T-helper 1 cell treated with Interleukin-12 subunit alpha and Interleukin-12 subunit beta and Interleukin-4 antibody, amounts not matched to agents 30 μg/mL and 1 μg/mL, for 36 hours (primary cell): Measurements from ENCODE around the gene CCDC180.
"Not testable (repeated sequence)": the region's sequence is repeated elsewhere in the genome, so short reads cannot be mapped to it uniquely, and the experiment has no call there.

ENCODE experiments used
- H3K27ac Mint-ChIP-seq: one replicate; pipeline ENCODE4 v1.8.0; 2021; ENCODE audit warnings: mild to moderate bottlenecking, mixed read lengths
- H3K27me3 Mint-ChIP-seq: one replicate; pipeline ENCODE4 v1.8.0; 2021; ENCODE audit warnings: low read depth, mixed read lengths
- H3K36me3 Mint-ChIP-seq: one replicate; pipeline ENCODE4 v1.8.0; 2021; ENCODE audit warnings: low read depth, mixed read lengths
- H3K4me1 Mint-ChIP-seq: one replicate; pipeline ENCODE4 v1.8.0; 2021; ENCODE audit warnings: low read depth, mixed read lengths
- H3K4me3 Mint-ChIP-seq: one replicate; pipeline ENCODE4 v1.8.0; 2021; ENCODE audit warnings: mild to moderate bottlenecking, moderate library complexity, mixed read lengths
- H3K9me3 Mint-ChIP-seq: one replicate; pipeline ENCODE4 v1.8.0; 2021; ENCODE audit warnings: mixed read lengths

The CCDC180 gene

DNA sequence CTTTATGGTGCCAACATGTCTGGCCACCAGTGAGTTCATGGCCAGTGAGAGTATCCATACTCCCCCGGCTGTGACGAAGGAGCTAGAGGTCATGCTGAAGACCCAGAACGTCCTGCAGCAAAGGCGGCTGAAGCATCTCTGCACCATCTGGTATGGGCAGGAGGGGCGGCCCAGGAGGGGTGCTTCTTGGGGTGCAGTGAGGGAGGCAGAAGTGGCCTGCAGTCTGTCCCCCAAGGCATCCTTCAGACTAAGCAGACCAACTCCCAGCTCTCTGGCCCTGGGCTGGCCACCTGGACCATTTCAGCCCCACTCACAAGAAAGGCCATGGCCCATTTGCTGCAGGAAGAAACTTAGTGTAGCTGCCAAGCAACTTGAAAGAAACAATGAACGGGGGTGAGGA, 11.0 kb downstream of the CCDC180 start:
- no peaks in the 10 kb centered on the region for H3K27me3 Mint-ChIP-seq
- no peaks in the 10 kb centered on the region for H3K9me3 Mint-ChIP-seq
- H3K4me3 Mint-ChIP-seq: no peak overlapping the region
- peaks cover 6% of the 10 kb centered on the region for H3K4me1 Mint-ChIP-seq
- H3K36me3 Mint-ChIP-seq: no peaks in the 10 kb centered on the region
- no peak overlapping the region for H3K27ac Mint-ChIP-seq

DNA sequence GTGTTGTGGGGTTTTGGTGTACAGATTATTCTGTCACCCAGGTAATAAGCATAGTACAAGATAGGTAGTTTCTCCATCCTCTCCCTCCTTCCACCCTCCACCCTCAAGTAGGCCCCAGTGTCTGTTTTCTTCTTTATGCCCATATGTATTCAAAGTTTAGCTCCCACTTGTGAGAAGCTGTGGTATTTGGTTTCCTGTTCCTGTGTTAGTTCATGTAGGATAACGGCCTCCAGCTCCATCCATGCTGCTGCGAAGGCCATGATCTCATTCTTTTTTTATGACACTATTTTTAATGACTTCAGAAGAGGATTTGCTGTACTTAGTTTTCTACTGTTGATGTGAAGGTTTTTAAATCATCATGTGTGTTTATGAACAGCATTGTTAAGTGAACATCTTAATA, 11.9 kb downstream of the CCDC180 start:
- no peak overlapping the region for H3K4me3 Mint-ChIP-seq
- H3K36me3 Mint-ChIP-seq: no peaks in the 10 kb centered on the region
- peaks cover 6% of the 10 kb centered on the region for H3K4me1 Mint-ChIP-seq
- H3K27me3 Mint-ChIP-seq: no peaks in the 10 kb centered on the region
- H3K27ac Mint-ChIP-seq: no peak overlapping the region
- no peaks in the 10 kb centered on the region for H3K9me3 Mint-ChIP-seq

DNA sequence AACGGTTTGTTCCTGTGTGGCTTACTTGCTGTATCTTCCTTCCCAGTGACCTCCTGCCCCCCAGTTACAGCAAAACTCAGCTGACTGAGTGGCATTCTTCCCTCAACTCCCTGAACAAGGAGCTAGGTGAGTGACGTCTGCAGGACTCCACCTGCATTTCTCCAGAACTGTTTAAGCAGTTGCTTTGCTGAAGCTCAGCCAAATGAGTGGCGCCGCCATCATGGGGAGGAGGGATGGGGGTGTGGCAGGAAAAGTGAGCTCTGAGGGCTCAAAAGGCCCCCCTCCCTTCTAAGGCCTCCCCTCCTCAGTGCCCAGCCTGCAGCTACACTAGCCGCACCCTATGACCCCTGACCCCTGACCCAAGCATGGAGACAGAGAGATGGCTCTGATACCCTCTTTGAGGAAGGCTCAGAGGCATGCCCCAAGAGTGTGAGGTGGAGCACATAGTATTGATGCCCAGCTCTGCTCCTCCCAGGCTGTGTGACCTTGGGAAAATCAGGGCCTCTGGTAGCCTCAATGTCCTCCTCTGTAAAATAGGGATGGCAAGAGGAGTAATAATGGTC, 12.7 kb downstream of the CCDC180 start:
- no peaks in the 10 kb centered on the region for H3K27me3 Mint-ChIP-seq
- H3K36me3 Mint-ChIP-seq: no peaks in the 10 kb centered on the region
- H3K9me3 Mint-ChIP-seq: no peaks in the 10 kb centered on the region
- H3K27ac Mint-ChIP-seq: no peak overlapping the region
- no peak overlapping the region for H3K4me3 Mint-ChIP-seq
- peaks cover 6% of the 10 kb centered on the region for H3K4me1 Mint-ChIP-seq

DNA sequence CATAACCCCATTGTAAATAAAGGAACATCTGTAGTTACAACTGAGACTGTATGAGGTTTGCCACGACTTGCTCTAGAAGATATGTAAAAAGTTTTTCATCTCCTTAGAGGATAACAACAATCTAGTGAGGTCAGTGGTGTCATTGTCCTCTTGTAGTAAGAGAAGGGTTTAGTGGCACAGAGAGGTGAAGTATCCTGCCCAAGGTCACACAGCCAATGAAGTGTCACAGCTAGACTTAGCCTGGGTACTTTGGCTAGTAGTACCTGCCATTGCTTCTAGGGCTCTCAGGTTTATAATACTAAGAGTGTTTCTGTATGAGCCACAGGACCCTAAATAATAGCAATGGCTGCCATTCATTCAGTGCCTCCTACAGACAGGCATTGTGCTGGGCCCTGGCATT, 13.8 kb downstream of the CCDC180 start:
- Mint-ChIP-seq H3K4me1 (peaks cover 6% of the 10 kb centered on the region), H3K27me3 (no peaks in the 10 kb centered on the region), H3K9me3 (no peaks in the 10 kb centered on the region), H3K27ac (no peak overlapping the region), H3K4me3 (no peak overlapping the region), H3K36me3 (no peaks in the 10 kb centered on the region)

DNA sequence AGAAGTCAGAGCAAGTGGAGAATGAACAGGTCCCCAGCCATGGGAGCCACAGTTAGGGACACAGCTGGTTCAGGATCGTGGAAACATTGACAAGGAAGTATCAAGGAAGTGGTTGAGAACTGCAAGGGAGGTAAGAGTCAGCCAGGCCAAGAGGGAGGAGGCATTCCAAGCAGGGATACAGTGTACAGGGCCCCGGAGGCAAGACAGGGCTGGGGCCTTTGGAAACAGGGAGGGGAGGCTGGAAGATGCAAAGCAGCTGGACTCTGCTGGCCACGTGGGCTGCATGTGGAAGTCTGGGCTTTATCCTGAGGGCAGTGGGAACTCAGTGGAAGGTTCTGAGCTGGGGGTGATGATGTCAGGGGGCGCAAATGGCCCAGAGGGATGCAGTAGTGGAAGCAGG, 14.2 kb downstream of the CCDC180 start:
- no peaks in the 10 kb centered on the region for H3K36me3 Mint-ChIP-seq
- H3K4me3 Mint-ChIP-seq: no peak overlapping the region

DNA sequence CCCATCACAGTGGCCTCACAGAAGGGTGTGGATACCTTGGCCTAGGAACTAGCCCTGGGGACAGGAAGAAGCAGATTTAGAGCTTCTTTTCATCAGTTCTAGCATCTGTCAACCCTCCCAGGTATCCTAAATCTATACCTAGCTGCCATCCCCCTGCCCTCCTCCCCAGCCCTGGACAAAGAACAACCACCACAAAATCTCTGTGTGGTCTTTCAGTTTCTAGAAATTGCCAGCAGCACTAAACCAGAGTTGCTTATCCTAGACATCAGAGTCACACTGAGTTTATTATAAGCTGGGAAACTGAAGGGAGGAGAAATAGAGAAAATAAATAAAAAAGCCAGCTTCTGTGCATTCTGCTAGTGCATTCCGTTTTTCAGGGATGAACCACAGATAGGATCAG, 14.6 kb downstream of the CCDC180 start:
- Mint-ChIP-seq H3K27me3 (no peaks in the 10 kb centered on the region), H3K27ac (no peak overlapping the region), H3K4me1 (peaks cover 6% of the 10 kb centered on the region), H3K9me3 (no peaks in the 10 kb centered on the region), H3K36me3 (no peaks in the 10 kb centered on the region), H3K4me3 (no peak overlapping the region)

More for the DNA sequence above, 14.2 kb downstream of the CCDC180 start:
- no peaks in the 10 kb centered on the region for H3K27me3 Mint-ChIP-seq
- H3K4me1 Mint-ChIP-seq: peaks cover 6% of the 10 kb centered on the region
- no peak overlapping the region for H3K27ac Mint-ChIP-seq
- H3K9me3 Mint-ChIP-seq: no peaks in the 10 kb centered on the region

DNA sequence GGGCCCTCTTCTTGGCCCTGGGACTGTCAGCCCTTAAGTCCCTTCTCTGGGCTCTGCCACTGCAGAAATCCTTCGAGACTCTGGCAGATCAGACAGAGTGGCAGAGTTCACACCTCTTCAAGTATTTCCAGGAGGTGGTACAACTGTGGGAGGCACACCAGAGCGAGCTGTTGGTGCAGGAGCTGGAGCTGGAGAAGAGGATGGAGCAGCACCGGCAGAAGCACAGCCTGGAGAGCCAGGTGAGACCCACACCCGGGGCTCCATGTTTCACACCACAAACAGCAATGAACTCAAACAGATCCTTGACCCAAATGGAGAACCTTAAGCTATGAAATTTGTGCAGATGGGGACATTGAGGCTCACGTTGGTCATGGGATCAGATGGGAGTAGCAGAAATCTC, 17.5 kb downstream of the CCDC180 start:
- H3K27ac Mint-ChIP-seq: no peak overlapping the region
- H3K4me3 Mint-ChIP-seq: no peak overlapping the region
- H3K9me3 Mint-ChIP-seq: no peaks in the 10 kb centered on the region
- no peaks in the 10 kb centered on the region for H3K27me3 Mint-ChIP-seq
- H3K36me3 Mint-ChIP-seq: no peaks in the 10 kb centered on the region
- peaks cover 1% of the 10 kb centered on the region for H3K4me1 Mint-ChIP-seq

DNA sequence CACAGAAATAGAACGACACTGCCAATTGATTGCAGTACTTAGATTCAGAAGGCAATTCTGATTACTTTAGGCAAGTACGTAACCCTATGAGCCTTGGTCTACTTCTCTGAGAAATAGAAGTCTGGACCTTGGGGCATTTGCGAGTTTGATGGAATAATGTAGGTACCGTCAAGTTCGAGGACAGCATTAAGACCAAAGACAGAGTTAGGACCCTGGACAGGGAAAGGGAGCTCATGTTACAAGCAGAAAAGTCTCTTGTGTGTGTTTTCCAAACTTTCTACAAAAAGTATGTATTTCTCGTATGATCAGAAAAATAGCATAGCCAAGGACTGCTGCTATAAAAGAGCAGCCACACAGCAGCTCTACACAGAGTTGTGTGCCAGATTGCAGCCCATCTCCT, 20.1 kb downstream of the CCDC180 start:
- Mint-ChIP-seq H3K27me3 (no peaks in the 10 kb centered on the region), H3K36me3 (no peaks in the 10 kb centered on the region), H3K4me3 (no peak overlapping the region), H3K4me1 (no peaks in the 10 kb centered on the region), H3K9me3 (peaks cover 3% of the 10 kb centered on the region), H3K27ac (no peak overlapping the region)

DNA sequence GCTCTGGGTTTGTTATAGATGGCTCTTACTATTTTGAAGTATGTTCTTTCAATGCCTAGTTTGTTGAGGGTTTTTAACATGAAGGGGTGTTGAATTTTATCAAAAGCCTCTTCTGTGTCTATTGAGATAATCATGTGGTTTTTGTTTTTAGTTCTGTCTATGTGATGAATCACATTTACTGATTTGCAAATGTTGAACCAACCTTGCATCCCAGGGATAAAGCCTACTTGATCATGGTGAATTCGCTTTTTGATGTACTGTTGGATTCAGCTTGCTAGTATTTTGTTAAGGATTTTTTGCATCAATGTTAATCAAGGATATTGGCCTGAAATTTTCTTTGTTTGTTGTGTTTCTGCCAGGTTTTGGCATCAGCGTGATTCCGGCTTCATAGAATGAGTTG, 25.5 kb downstream of the CCDC180 start:
- no peaks in the 10 kb centered on the region for H3K36me3 Mint-ChIP-seq

DNA sequence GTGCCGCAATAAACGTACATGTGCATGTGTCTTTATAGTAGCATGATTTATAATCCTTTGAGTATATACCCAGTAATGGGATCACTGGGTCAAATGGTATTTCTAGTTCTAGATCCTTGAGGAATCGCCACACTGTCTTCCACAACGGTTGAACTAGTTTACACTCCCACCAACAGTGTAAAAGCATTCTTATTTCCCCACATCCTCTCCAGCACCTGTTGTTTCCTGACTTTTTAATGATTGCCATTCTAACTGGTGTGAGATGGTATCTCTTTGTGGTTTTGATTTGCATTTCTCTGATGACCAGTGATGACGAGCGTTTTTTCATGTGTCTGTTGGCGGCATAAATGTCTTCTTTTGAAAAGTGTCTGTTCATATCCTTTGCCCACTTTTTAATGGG, 28.2 kb downstream of the CCDC180 start:
- H3K27ac Mint-ChIP-seq, H3K4me3 Mint-ChIP-seq, H3K36me3 Mint-ChIP-seq, H3K27me3 Mint-ChIP-seq, H3K4me1 Mint-ChIP-seq: not testable (repeated sequence)
- peaks cover 16% of the 10 kb centered on the region for H3K9me3 Mint-ChIP-seq

More for the DNA sequence above, 25.5 kb downstream of the CCDC180 start:
- Mint-ChIP-seq H3K4me1 (no peaks in the 10 kb centered on the region), H3K4me3 (no peak overlapping the region), H3K27ac (no peak overlapping the region), H3K9me3 (peaks cover 12% of the 10 kb centered on the region), H3K27me3 (no peaks in the 10 kb centered on the region)

DNA sequence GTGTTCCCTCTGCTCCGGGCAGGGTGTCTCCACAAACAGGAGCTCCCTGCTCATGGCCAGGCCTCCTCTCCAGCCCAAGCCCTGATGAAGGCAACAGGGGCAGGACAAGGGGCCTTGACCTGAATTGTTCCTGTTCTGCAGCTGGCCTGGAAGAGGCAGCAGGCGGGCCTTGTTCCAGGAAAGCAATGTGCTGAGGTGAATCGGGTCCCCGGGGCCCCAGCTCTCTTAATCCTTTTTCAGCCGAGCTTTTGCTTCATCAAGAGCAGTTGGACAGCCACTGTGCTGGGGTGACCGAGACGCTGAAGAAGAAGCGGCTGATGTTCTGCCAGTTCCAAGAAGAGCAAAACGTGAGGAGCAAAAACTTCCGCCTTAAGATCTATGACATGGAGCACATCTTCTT, 41.4 kb downstream of the CCDC180 start:
- no peaks in the 10 kb centered on the region for H3K36me3 Mint-ChIP-seq
- H3K27me3 Mint-ChIP-seq: no peaks in the 10 kb centered on the region
- H3K9me3 Mint-ChIP-seq: no peaks in the 10 kb centered on the region
- H3K4me1 Mint-ChIP-seq: no peaks in the 10 kb centered on the region
- no peak overlapping the region for H3K27ac Mint-ChIP-seq
- H3K4me3 Mint-ChIP-seq: no peak overlapping the region

DNA sequence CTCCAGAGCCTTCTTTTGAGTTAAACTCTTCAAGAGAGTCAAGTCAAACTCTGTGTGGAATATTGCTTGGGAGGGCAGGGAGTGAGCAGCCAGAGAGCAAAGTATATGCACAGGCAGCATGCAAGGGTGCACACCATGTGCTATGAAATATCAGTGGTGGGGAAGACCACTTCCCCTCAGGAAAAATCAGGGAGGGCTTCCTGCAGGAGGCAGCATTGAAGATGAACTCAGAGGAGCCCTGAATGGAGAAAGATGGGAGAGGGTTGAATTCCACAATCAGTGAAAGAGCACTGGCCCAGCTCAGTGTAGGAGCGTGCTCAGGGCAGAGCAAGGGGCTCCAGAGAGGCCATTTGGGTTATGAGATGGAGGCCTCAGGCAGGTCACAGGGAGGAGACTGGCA, 41.9 kb downstream of the CCDC180 start:
- Mint-ChIP-seq H3K4me3 (no peak overlapping the region), H3K4me1 (no peaks in the 10 kb centered on the region), H3K9me3 (no peaks in the 10 kb centered on the region), H3K36me3 (no peaks in the 10 kb centered on the region), H3K27ac (no peak overlapping the region), H3K27me3 (no peaks in the 10 kb centered on the region)

DNA sequence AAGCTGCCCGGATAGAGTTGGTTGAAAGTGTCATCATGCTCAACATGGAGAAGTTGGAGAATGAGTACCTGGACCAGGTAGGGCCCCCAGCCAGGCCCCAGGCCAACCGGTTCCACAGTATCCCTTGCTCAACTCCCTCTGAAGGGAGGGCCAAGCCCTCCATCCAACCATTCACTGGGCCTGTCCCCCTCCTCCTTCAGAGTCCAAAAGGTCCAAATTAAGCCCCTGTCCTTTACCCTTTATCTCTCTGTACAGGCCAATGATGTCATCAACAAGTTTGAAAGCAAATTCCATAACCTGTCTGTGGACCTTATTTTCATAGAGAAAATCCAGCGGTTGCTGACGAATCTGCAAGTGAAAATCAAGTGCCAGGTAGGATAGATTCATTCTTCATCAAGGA, 47.2 kb downstream of the CCDC180 start:
- Mint-ChIP-seq H3K36me3 (no peaks in the 10 kb centered on the region), H3K9me3 (no peaks in the 10 kb centered on the region), H3K4me1 (no peaks in the 10 kb centered on the region), H3K27me3 (no peaks in the 10 kb centered on the region), H3K4me3 (no peak overlapping the region), H3K27ac (no peak overlapping the region)

DNA sequence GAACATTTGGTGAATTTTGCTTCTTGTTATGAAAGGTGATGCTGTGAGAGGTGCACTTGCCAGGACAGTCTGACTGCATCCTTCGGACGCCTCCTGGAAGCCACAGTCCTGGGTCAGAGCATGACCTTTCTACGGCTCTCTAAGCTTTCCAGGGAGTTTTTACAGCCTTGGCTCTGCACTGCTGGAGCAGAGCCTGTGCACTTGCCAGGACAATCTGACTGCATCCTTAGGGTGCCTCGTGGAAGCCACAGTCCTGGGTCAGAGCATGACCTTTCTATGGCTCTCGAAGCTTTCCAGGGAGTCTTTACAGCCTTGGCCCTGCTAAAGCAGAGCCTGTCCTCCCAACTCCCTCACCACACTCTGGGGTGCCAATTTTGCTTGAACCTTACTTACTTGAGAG, 49.6 kb downstream of the CCDC180 start:
- H3K27ac Mint-ChIP-seq: no peak overlapping the region
- H3K36me3 Mint-ChIP-seq: no peaks in the 10 kb centered on the region
- no peaks in the 10 kb centered on the region for H3K4me1 Mint-ChIP-seq
- no peak overlapping the region for H3K4me3 Mint-ChIP-seq
- H3K27me3 Mint-ChIP-seq: no peaks in the 10 kb centered on the region
- H3K9me3 Mint-ChIP-seq: no peaks in the 10 kb centered on the region
